Measurements from ENCODE around the gene RTCA. TPM values are rescaled to one million over a fixed set of nuclear protein-coding genes. Genes with fewer than 3 reads are reported as not detected.
"Not testable (repeated sequence)": the region's sequence is repeated elsewhere in the genome, so short reads cannot be mapped to it uniquely, and the experiment has no call there.

The RTCA gene
- total and polyA plus RNA-seq, 12 donors = 19.0 to 61.2 (median 34.0) TPM

- intact Hi-C loops (cut with DNase I) = no loop called here
- 30 to 75% (median 51%) methylated on average over 1 of the region's 1 CpG for WGBS, 4 donors
Measured at GRCh38 chr1:100335436-100335835, 69.4 kb downstream of the RTCA start.

GRCh38 chr1:100337878-100338277, 71.9 kb downstream of the RTCA start:
- 92 to 97% (median 94%) methylated on average over 5 of the region's 5 CpGs for WGBS, 4 donors
- intact Hi-C loops (cut with DNase I); H3K4me3 ChIP-seq: not testable (repeated sequence)

More at GRCh38 chr1:100335436-100335835, 69.4 kb downstream of the RTCA start:
- DNase-seq = no peak
- Histone ChIP-seq H3K27ac (no peak overlapping the region), H3K9me3 (replicated peaks in 1 of 3) (no peaks in the 10 kb centered on the region), H3K27me3 (no peaks in the 10 kb centered on the region), H3K4me1 (replicated peaks in 1 of 2) (no peaks in the 10 kb centered on the region), H3K36me3 (replicated peaks in 1 of 2) (no peaks in the 10 kb centered on the region), H3K4me3 (no peak overlapping the region)
- TF ChIP-seq CTCF (IDR thresholded peaks at IDR 0.05) = no peak
- TF ChIP-seq POLR2A (IDR thresholded peaks at IDR 0.05) = no peak

GRCh38 chr1:100339735-100340134, 73.7 kb downstream of the RTCA start:
- WGBS, 4 donors = 83 to 86% (median 85%) methylated on average over 6 of the region's 6 CpGs
- H3K9me3 ChIP-seq (replicated peaks in 1 of 3); H3K36me3 ChIP-seq (replicated peaks in 1 of 2); H3K4me3 ChIP-seq; intact Hi-C loops (cut with DNase I); H3K27ac ChIP-seq; H3K27me3 ChIP-seq; H3K4me1 ChIP-seq (replicated peaks in 1 of 2); DNase-seq: not testable (repeated sequence)

More at GRCh38 chr1:100337878-100338277, 71.9 kb downstream of the RTCA start:
- H3K36me3 ChIP-seq (replicated peaks in 1 of 2); H3K27ac ChIP-seq; DNase-seq; H3K4me1 ChIP-seq (replicated peaks in 1 of 2); H3K9me3 ChIP-seq (replicated peaks in 1 of 3); H3K27me3 ChIP-seq: not testable (repeated sequence)

GRCh38 chr1:100340494-100340893, 74.5 kb downstream of the RTCA start:
- Histone ChIP-seq H3K4me3 (no peak overlapping the region), H3K27me3 (no peaks in the 10 kb centered on the region), H3K27ac (no peak overlapping the region), H3K4me1 (replicated peaks in 1 of 2) (no peaks in the 10 kb centered on the region), H3K36me3 (replicated peaks in 1 of 2) (no peaks in the 10 kb centered on the region), H3K9me3 (replicated peaks in 1 of 3) (no peaks in the 10 kb centered on the region)
- intact Hi-C loops (cut with DNase I) = no loop called here
- no peak for TF ChIP-seq POLR2A (IDR thresholded peaks at IDR 0.05)
- TF ChIP-seq CTCF (IDR thresholded peaks at IDR 0.05) = no peak
- no peak for DNase-seq
- 83 to 95% (median 89%) methylated on average over 1 of the region's 1 CpG for WGBS, 4 donors

GRCh38 chr1:100342348-100342747, 76.3 kb downstream of the RTCA start:
- no peaks in the 10 kb centered on the region for H3K9me3 ChIP-seq (replicated peaks in 1 of 3)
- H3K27me3 ChIP-seq = no peaks in the 10 kb centered on the region
- no peak overlapping the region for H3K4me3 ChIP-seq
- no peaks in the 10 kb centered on the region for H3K36me3 ChIP-seq (replicated peaks in 1 of 2)
- DNase-seq = no peak
- TF ChIP-seq POLR2A (IDR thresholded peaks at IDR 0.05) = no peak
- no peak for TF ChIP-seq CTCF (IDR thresholded peaks at IDR 0.05)
- WGBS, 4 donors = 89 to 97% (median 91%) methylated on average over 2 of the region's 2 CpGs
- intact Hi-C loops (cut with DNase I) = no loop called here
- no peak overlapping the region for H3K27ac ChIP-seq
- no peaks in the 10 kb centered on the region for H3K4me1 ChIP-seq (replicated peaks in 1 of 2)

MicroRNAs encoded within 50 kb of the gene (microRNA counts, 767-probe panel; counts per million panel counts)
- 0 counts per million in 2 donors for microRNA hsa-miR-553

Small RNA genes lying within 50 kb of the gene (microRNA-seq; reads per million reads assigned to microRNA genes)
- gene MIR553 = 0 reads per million in 3 donors

Small RNA genes lying within 50 kb of the gene (small RNA-seq; reads per million reads assigned to genes)
- 0 reads per million in 2 donors for gene AL445928.1
- 0 reads per million in 2 donors for gene MIR553

Other genes starting within 250 kb of the RTCA start
- gene SASS6, start 133.3 kb upstream of the RTCA start, total RNA-seq = 1 to 10 TPM; 1.1 to 4.5 (median 3.1) TPM
- 1 to 10 TPM; 1.1 to 3.4 (median 1.7) TPM for gene SASS6, start 133.3 kb upstream of the RTCA start, polyA plus RNA-seq
- gene TRMT13, start 133.1 kb upstream of the RTCA start, total RNA-seq = 10 to 100 TPM in 6 of 9 donors, 1 to 10 TPM in 2, under 1 TPM in 1; 0.72 to 19.7 (median 14.2) TPM
- 10 to 100 TPM in 2 of 3 donors, 1 to 10 TPM in 1; 9.6 to 18.2 (median 14.6) TPM for gene TRMT13, start 133.1 kb upstream of the RTCA start, polyA plus RNA-seq
- gene LRRC39, start 88.0 kb upstream of the RTCA start, total RNA-seq = 10 to 100 TPM in 6 of 9 donors, 1 to 10 TPM in 3; 1.3 to 26.4 (median 11.8) TPM
- gene LRRC39, start 88.0 kb upstream of the RTCA start, polyA plus RNA-seq = 10 to 100 TPM in 2 of 3 donors, 1 to 10 TPM in 1; 3.4 to 52.0 (median 10.3) TPM
- gene DBT, start 16.4 kb upstream of the RTCA start, total RNA-seq = 10 to 100 TPM in 8 of 9 donors, 1 to 10 TPM in 1; 9.8 to 44.9 (median 19.3) TPM
- 10 to 100 TPM in 1 of 3 donors, 1 to 10 TPM in 2; 3.1 to 26.7 (median 3.7) TPM for gene DBT, start 16.4 kb upstream of the RTCA start, polyA plus RNA-seq
- 10 to 100 TPM in 2 of 9 donors, 1 to 10 TPM in 6, under 1 TPM in 1; 0.85 to 19.2 (median 4.8) TPM for gene CDC14A, start 86.3 kb downstream of the RTCA start, total RNA-seq
- gene CDC14A, start 86.3 kb downstream of the RTCA start, polyA plus RNA-seq = 1 to 10 TPM; 1.1 to 1.7 (median 1.3) TPM

Data from adrenal gland (tissue), 12 donors.